NT2/D1 (cell line): Measurements from ENCODE around the gene ANKRD31.
"Not testable (repeated sequence)": the region's sequence is repeated elsewhere in the genome, so short reads cannot be mapped to it uniquely, and the experiment has no call there.

ENCODE experiments used
- SUZ12 ChIP-seq: IDR thresholded peaks from 2 replicates; pipeline ENCODE4 v1.6.1; 2011; ENCODE audit not compliant: insufficient read length, insufficient read depth; ENCODE audit errors: extremely low read depth
- YY1 ChIP-seq: IDR thresholded peaks from 2 replicates; pipeline ENCODE4 v1.6.1; 2011; ENCODE audit not compliant: insufficient read length, insufficient read depth
- ZNF274 ChIP-seq: IDR thresholded peaks from 2 replicates; pipeline ENCODE4 v1.6.1; 2011; ENCODE audit warnings: mild to moderate bottlenecking, low read depth, low read length

DNA sequence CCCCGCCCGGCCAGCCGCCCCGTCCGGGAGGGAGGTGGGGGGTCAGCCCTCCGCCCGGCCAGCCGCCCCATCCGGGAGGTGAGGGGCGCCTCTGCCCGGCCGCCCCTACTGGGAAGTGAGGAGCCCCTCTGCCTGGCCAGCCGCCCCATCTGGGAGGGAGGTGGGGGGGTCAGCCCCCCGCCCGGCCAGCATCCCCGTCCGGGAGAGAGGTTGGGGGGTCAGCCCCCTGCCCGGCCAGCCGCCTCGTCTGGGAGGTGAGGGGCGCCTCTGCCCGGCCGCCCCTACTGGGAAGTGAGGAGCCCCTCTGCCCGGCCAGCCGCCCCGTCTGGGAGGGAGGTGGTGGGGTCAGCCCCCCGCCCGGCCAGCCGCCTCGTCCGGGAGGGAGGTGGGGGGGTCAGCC, 33.9 kb upstream of the ANKRD31 start:
- TF ChIP-seq SUZ12, YY1, ZNF274: not testable (repeated sequence)
